SH-SY5Y (cell line): ENCODE measurements around the gene RTF2.

ENCODE experiments used
- GATA2 ChIP-seq: IDR thresholded peaks from 2 replicates; pipeline ENCODE4 v1.6.1; 2011; ENCODE audit warnings: mild to moderate bottlenecking, low read depth, low read length
- GATA3 ChIP-seq: IDR thresholded peaks from 2 replicates; pipeline ENCODE4 v1.6.1; 2011; ENCODE audit warnings: low read depth, mild to moderate bottlenecking, low read length, moderate library complexity

Gene RTF2

DNA sequence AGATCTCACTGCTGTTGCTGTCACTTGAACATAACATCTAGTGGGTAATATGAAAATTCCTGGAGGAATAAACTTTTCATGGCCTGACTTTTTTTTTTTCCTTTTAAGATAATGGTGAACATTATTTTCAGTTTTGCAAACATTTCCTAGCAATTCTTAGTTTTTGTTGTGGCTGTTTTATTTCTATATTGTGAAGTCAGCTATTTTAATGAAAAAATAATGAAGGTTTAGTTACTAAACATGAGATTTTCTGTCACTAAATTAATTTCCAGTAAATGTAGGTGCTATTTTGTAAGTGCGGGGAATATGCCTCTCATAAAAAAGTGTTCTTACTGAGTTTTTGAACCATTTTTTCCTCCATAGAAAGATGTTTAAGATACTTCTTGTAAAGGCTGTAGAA, 32.7 kb downstream of the RTF2 start:
- no peak for TF ChIP-seq GATA3
- no peak for TF ChIP-seq GATA2

GRCh38 chr20:56503916-56504315, 35.5 kb downstream of the RTF2 start:
- no peak for TF ChIP-seq GATA2
- no peak for TF ChIP-seq GATA3

GRCh38 chr20:56504373-56505005, 36.1 kb downstream of the RTF2 start:
- TF ChIP-seq GATA3 (no peak), GATA2 (no peak)

GRCh38 chr20:56506103-56506502, 37.7 kb downstream of the RTF2 start:
- no peak for TF ChIP-seq GATA3
- TF ChIP-seq GATA2, result no peak

- TF ChIP-seq GATA2, result no peak
- no peak for TF ChIP-seq GATA3
Measured at GRCh38 chr20:56511926-56512325, 43.5 kb downstream of the RTF2 start.

DNA sequence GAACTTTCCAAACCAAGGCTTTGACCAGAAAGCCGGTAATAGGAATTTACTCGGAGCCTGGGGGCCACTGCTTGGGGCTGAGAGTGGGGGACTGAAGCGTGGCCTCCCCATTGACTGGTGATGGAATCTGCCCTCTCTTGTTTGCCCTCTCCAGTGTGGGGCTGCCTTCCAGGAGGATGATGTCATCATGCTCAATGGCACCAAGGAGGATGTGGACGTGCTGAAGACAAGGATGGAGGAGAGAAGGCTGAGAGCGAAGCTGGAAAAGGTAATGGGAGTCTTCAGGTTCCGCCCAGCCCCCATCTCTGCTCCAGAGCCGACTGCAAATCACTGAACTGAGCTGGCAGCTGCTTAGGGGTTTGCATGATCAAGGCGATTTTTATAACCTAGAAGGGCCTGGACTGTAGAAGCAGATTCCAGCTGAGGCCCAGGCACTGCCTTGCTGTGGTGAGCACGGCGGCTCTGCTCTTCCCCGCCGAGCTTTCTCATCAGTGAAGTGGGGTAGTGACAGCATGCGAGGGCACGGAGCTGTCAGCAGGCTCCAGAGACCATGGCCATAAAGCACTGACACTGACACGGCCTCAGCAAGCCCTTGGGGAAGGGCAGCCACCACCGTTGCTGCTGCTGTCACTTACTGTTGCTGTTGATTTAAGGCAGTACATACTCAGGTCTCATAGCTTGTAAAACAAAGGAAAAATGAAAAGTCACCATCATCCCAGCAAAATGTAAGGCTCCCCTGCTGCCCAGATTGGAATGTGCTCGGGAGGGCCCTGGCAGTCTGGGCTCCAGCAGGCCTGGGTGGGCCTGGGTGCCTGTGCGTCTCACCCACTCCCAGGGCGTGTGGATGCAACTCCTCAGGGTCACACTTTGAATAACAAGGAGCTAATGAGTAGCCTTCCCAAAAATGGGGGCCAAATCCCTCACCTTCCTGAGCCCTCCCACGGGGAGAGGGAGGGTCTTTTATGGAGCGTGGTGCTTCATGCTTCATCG, 45.0 kb downstream of the RTF2 start:
- TF ChIP-seq GATA3 (no peak), GATA2 (no peak)

DNA sequence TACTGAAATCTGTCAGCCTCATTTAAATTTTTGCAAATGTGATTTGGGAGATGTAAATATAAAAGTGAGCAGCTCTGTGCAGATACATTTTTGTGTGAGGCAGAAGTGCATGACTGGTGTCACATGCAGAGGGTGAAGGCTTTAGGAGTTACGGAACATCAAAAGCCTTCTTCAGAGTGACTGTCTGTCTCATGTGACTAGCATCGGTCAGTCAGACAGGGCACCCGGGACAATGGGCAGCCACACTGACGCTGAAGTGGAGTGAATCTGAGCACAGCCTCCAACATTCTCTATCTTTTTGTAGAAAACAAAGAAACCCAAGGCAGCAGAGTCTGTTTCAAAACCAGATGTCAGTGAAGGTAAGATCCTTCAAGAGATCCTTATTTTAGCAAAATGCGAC, 48.2 kb downstream of the RTF2 start:
- TF ChIP-seq GATA3 (no peak), GATA2 (no peak)

- TF ChIP-seq GATA2, result no peak
- no peak for TF ChIP-seq GATA3
Measured at GRCh38 chr20:56517211-56517610, 48.8 kb downstream of the RTF2 start.

DNA sequence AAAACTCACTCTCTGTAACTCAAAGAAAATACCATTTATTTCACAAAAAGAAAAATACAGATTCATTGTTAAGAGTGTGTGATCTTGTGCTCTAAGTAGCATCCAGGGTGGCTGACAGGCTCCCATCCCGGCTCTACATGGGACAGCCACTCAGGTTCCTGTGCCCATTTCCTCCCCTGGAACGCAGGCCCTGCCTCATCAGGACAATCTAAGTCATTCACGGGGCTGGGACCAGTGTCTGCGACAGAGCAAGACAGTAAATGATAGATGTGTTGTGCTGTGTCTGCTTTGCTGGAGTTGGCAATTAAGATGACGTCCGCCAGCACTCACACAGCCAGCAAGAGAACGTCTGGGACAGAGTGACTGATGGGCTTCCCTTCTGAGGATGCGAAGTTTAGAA, 49.2 kb downstream of the RTF2 start:
- TF ChIP-seq GATA2 (no peak), GATA3 (no peak)

- TF ChIP-seq GATA3 (no peak), GATA2 (no peak)
Measured at GRCh38 chr20:56518126-56518525, 49.7 kb downstream of the RTF2 start.

GRCh38 chr20:56518721-56519398, 50.4 kb downstream of the RTF2 start:
- TF ChIP-seq GATA2 (no peak), GATA3 (no peak)

DNA sequence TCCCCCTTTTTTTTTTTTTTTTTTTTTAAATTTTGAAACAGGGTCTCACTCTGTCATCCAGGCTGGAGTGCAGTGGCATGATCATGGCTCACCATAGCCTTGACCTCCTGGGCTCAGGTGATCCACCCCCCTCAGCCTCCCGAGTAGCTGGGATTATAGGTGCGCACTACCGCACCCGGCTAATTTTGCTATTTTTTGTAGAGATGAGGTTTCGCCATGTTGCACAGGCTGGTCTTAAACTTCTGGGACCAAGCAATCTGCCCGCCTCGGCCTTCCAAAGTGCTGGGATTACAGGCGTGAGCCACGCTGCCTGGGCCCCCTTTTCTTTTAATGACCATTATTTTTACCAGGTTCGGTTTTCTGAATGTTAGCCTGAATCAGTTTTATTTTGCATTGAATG, 51.1 kb downstream of the RTF2 start:
- TF ChIP-seq GATA3 (no peak), GATA2 (no peak)

DNA sequence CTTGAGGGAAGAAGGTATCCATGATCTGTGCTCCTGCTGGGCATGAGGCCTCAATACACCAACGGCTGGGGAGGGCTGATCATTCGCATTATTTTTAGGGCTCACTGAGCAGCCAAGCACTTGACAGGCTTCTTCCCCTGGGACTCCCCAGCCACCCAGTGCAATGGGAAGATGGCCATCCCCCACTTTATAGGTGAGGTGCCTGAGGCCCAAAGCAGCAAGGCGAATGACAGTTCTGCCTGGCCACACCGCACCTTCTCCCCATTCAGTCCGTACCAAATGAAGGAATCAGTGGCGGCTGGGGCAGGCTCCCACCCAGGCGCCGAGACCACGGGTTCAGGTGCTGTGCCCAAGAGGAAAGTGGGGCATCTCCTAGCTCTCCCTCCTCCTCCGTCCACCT, 51.8 kb downstream of the RTF2 start:
- no peak for TF ChIP-seq GATA2

GRCh38 chr20:56522311-56522710, 53.9 kb downstream of the RTF2 start:
- TF ChIP-seq GATA2, result no peak
- TF ChIP-seq GATA3, result no peak
